Heart right ventricle (tissue), 16 donors: ENCODE data around the gene MYLK. TPM values are rescaled to one million over a fixed set of nuclear protein-coding genes. Genes with fewer than 3 reads are reported as not detected.
A peak's percentile ranks its signal among the peaks of the same experiment; 100 is the strongest.

Source experiments
- ATAC-seq, 8 donors: fragments of 200-7000 bp; cut with Tn5 transposase; one replicate each; pipeline ENCODE4 v1.9.1; 2020; ENCODE audit warnings: mild to moderate bottlenecking in 8 of 8, moderate library complexity in 8 of 8, moderate number of reproducible peaks in 1 of 8
- DNase-seq, 2 donors: peaks; one replicate each; pipeline ENCODE4 v3.0.0-alpha.2; 2020
- H3K27ac ChIP-seq, 10 donors: fragments of 200-600 bp; sonication (generic) in 2 of 10; one replicate each; pipeline versions ENCODE4 v1.5.0 to v1.8.0; 2020 to 2022; ENCODE audit warnings: mild to moderate bottlenecking in 3 of 10
- H3K27me3 ChIP-seq, 7 donors: fragments of 200-600 bp; one replicate each; pipeline ENCODE4 v1.8.0; 2021 to 2022; ENCODE audit warnings: mild to moderate bottlenecking in 2 of 7
- H3K36me3 ChIP-seq, 9 donors: fragments of 200-600 bp; sonication (generic) in 1 of 9; one replicate each; pipeline versions ENCODE4 v1.5.0 to v1.8.0; 2020 to 2022; ENCODE audit warnings: mild to moderate bottlenecking in 2 of 9
- H3K4me1 ChIP-seq, 9 donors: fragments of 200-600 bp; sonication (generic) in 1 of 9; one replicate each; pipeline versions ENCODE4 v1.5.0 to v1.8.0; 2020 to 2022; ENCODE audit warnings: mild to moderate bottlenecking in 4 of 9
- H3K4me3 ChIP-seq, 10 donors: fragments of 200-600 bp; sonication (generic) in 2 of 10; one replicate each; pipeline versions ENCODE4 v1.5.0 to v1.8.0; 2020 to 2022; ENCODE audit warnings: mild to moderate bottlenecking in 7 of 10, moderate library complexity in 2 of 10
- H3K9me3 ChIP-seq, 11 donors: fragments of 200-600 bp in 10 of 11; sonication (generic) in 2 of 11; one replicate each; pipeline versions ENCODE4 v1.5.0 to v1.8.0; 2013 to 2022; ENCODE audit warnings: mild to moderate bottlenecking in 2 of 11, control low read depth in 1 of 11, moderate library complexity in 1 of 11
- CTCF ChIP-seq, 9 donors: fragments of 200-600 bp; sonication (generic) in 2 of 9; IDR thresholded peaks; one replicate each; pipeline versions ENCODE4 v1.5.0 to v1.8.0; 2021 to 2022; ENCODE audit warnings: antibody characterized with exemption in 9 of 9, mild to moderate bottlenecking in 5 of 9, moderate library complexity in 1 of 9
- WGBS, 2 donors: extraction: QIAGEN DNeasy Blood & Tissue Kit; methylation state at CpG; one replicate each; pipeline ENCODE4 v1.1.7; 2013; ENCODE audit warnings: inconsistent platforms in 1 of 2; 5-methylcytosine and 5-hydroxymethylcytosine counted together
- intact Hi-C, 10 donors: fragments of 100-400 bp; cut with DNase I; formaldehyde crosslinking; loops; one replicate each; pipeline versions ENCODE4 v1.11.1 to v1.14.2; 2022
- polyA plus RNA-seq, 2 donors: library from polyadenylated mRNA; stranded (reverse); fragments of 200-250 nt; gene quantifications; one replicate each; pipeline ENCODE4 v1.2.3, GENCODE V29; 2013
- total RNA-seq, 10 donors: library from RNA; stranded (reverse); fragmentation: NEBNext Ultra II Directional in 3 of 10; extraction: Animal tissue kit (Norgen Biotek cat#: 25700) in 3 of 10; gene quantifications; one replicate each; pipeline versions ENCODE4 v1.2.1 to v1.2.4, GENCODE V29; 2021 to 2023
- donor health status: Arrhythmogenic right ventricular cardiomyopathy.
- donor health status: ischemic (EF 13 %, LVEDD 7.1; RV severe dilation, severe dysfunction).
- donor health status: healthy with polysubstance abuse.
- donor health status: DM: no; HTN: yes; CAD: no.
- donor health status: DM: no; HTN: no; CAD: no.
- donor health status: ischemic (EF 25% LVEDD 6.9; RV normal size, moderate dysfunction).
- donor health status: ischemic (EF 25% LVEDD 5.7; RV mildly dilated, moderate dysfunction).
- donor health status: healthy.
- donor health status: DM: yes; HTN: yes; CAD: no.
- donor health status: Ischemic cardiomyopathy.
- donor health status: ischemic (EF 35%, LVEDD 5.7; RV mildly dilated, moderate dysfunction).
- donor health status: nonischemic (EF 11% LVEDD 7.7; RV severe dilation, severe dysfunction).
- donor health status: DM: yes; HTN: yes; CAD: no.
- donor health status: PGD.
- donor health status: ischemic (EF 29% LVEDD 5.4; RV normal size, mild dysfunction).
- donor health status: nonischemic (EF 23%, LVEDD 6.1; RV moderate dilation, normal function).

Gene MYLK
- total and polyA plus RNA-seq, 12 donors = 5.6 to 20.6 (median 11.6) TPM

DNA sequence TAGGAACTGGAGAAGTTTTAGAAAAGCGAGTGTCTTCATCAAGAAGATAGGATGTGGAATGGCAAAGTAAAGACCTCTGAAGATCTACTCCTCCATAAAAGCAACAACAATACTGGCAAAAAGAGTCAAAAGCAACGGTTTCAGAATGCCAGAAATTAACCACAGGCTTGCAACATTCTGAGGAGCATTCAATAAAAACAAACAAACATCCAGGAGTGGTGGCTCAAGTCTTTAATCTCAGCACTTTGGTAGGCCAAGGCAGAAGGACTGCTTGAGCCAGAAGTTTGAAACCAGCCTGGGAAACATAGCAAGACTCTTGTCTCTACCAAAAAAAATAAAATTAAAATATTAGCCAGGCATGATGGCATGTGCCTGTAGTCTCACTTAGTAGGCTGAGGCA is 156.1 kb downstream of the MYLK start:
- Histone ChIP-seq H3K27me3 (peaks cover 0 to 3% (median 0%) of the 10 kb centered on the region in 7 donors), H3K36me3 (no peaks in the 10 kb centered on the region), H3K4me3 (no peak overlapping the region), H3K27ac (no peak overlapping the region), H3K9me3 (no peaks in the 10 kb centered on the region), H3K4me1 (peaks cover 0 to 9% (median 0%) of the 10 kb centered on the region in 9 donors)
- DNase-seq (no peak), ATAC-seq (no peak)
- no peak for TF ChIP-seq CTCF (IDR thresholded peaks at IDR 0.05)
- intact Hi-C loops = no loop called here
- 78 to 88% methylated on average over 2 of the region's 2 CpGs for whole genome bisulfite sequencing, 2 donors

GRCh38 chr3:123725652-123726400 is 158.3 kb downstream of the MYLK start:
- H3K4me1 ChIP-seq = peaks cover 0 to 12% (median under 1%) of the 10 kb centered on the region in 9 donors
- peaks cover 0 to 3% (median 0%) of the 10 kb centered on the region in 7 donors for H3K27me3 ChIP-seq
- H3K9me3 ChIP-seq = no peaks in the 10 kb centered on the region
- WGBS, 2 donors = 85 to 90% methylated on average over 11 of the region's 11 CpGs
- no peak overlapping the region for H3K27ac ChIP-seq
- no peak for TF ChIP-seq CTCF (IDR thresholded peaks at IDR 0.05)
- intact Hi-C loops = no loop called here
- H3K4me3 ChIP-seq = no peak overlapping the region
- H3K36me3 ChIP-seq = no peaks in the 10 kb centered on the region
- DNase-seq (no peak), ATAC-seq (no peak)

- no peaks in the 10 kb centered on the region for H3K9me3 ChIP-seq
- intact Hi-C loops = loop anchor here in 2 of 10 donors (5.0 kb wide), 1 partner anchor 72 kb away; no protein-coding TSS in a partner anchor
- no peak for ATAC-seq
- peaks cover 0 to 3% (median 0%) of the 10 kb centered on the region in 7 donors for H3K27me3 ChIP-seq
- H3K36me3 ChIP-seq = no peaks in the 10 kb centered on the region
- H3K4me1 ChIP-seq = peaks cover 3 to 27% (median 16%) of the 10 kb centered on the region in 9 donors
- H3K4me3 ChIP-seq = no peak overlapping the region
- peak in 1 of 9 donors; percentile 5 for TF ChIP-seq CTCF (IDR thresholded peaks at IDR 0.05)
- H3K27ac ChIP-seq = no peak overlapping the region
- DNase-seq = no peak
- WGBS, 2 donors = 15 to 22% methylated on average over 3 of the region's 3 CpGs
Observed at GRCh38 chr3:123724306-123724705, 159.8 kb downstream of the MYLK start.

DNA sequence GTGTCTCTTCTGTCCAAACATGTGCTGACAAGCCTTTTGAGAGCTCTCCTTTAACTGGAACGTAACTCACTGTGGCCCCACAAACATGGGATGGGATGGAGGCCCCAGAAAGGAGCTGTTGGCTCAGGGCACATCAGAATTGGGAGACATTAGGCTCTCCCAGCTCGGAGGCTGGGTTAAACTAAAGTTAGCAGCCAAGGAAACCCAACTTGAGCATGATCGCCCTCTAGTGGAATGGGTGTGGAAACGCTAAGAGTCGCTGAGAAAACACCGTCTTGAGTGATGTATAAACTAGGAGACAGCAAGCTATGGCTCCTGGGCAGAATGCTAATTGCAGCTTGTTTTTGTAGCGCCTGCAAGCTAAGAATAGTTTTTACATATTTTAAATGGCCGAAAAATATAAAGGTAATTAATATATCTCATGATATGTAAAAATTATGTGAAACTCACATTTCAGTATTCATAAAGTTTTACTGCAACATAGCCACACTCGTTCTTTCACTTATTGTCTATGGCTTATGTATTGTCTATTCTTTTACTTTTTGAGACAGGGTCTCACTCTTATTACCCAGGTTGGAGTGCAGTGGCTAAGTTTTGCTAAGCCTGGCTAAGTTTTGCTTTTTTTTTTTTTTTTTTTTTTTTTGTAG is 160.5 kb downstream of the MYLK start:
- Histone ChIP-seq H3K27me3 (no peaks in the 10 kb centered on the region), H3K9me3 (no peaks in the 10 kb centered on the region), H3K4me3 (no peak overlapping the region), H3K36me3 (no peaks in the 10 kb centered on the region), H3K4me1 (peaks cover 3 to 33% (median 23%) of the 10 kb centered on the region in 9 donors), H3K27ac (no peak overlapping the region)
- 11 to 12% methylated on average over 9 of the region's 9 CpGs for WGBS, 2 donors
- ATAC-seq = peak in 6 of 8 donors; percentile 21 to 49 (median 46)
- DNase-seq = peak in 1 of 2 donors; percentile 63
- peak; percentile 76 to 86 (median 81) for TF ChIP-seq CTCF (IDR thresholded peaks at IDR 0.05)
- intact Hi-C loops = loop anchor here in 5 of 10 donors (1.0 to 5.0 kb wide), 3 partner anchors 71 kb away; no protein-coding TSS in a partner anchor
